AG04450 (cell line): ENCODE measurements around the gene BBS5. TPM values are rescaled to one million over a fixed set of nuclear protein-coding genes. Genes with fewer than 3 reads are reported as not detected.
A peak's percentile ranks its signal among the peaks of the same experiment; 100 is the strongest.
"Not testable (repeated sequence)": the region's sequence is repeated elsewhere in the genome, so short reads cannot be mapped to it uniquely, and the experiment has no call there.

ENCODE experiments used
- CTCF ChIA-PET: fragments of 300-600, 350-600 bp; formaldehyde crosslinking; extraction: SDS; loops from one replicate; lab custom pipeline; 2022; ENCODE audit warnings: antibody characterized with exemption, inconsistent platforms; lab: Charles Lee
- POLR2A ChIA-PET: fragments of 350-600 bp; formaldehyde crosslinking; extraction: SDS; loops from one replicate; lab custom pipeline; 2021; ENCODE audit warnings: antibody characterized with exemption, inconsistent platforms; lab: Yijun Ruan, JAX
- DNase-seq: peaks from one replicate; pipeline ENCODE4 v3.0.0-alpha.2; 2011; ENCODE audit warnings: low read depth, low spot score
- H3K27ac ChIP-seq: one replicate; pipeline ENCODE4 v1.5.1; 2012; ENCODE audit warnings: low read depth, low read length, control low read depth
- H3K27me3 ChIP-seq: one replicate; pipeline ENCODE4 v1.6.0; 2012; ENCODE audit warnings: low read length; ENCODE audit not compliant: control insufficient read depth, insufficient read depth
- H3K4me3 ChIP-seq: 2 replicates; pipeline ENCODE4 v1.5.1; 2011; ENCODE audit warnings: mild to moderate bottlenecking, low read depth, low read length, control low read depth
- H3K9me3 ChIP-seq: 2 replicates; pipeline ENCODE4 v1.5.1; 2012; ENCODE audit warnings: low read length; ENCODE audit not compliant: control insufficient read depth, insufficient read depth
- CTCF ChIP-seq: IDR thresholded peaks from 2 replicates; pipeline ENCODE4 v1.5.1; 2011; ENCODE audit warnings: low read depth, low read length, control low read depth, inconsistent platforms
- polyA minus RNA-seq: library from RNA; depleted of rRNA, polyadenylated mRNA; stranded (reverse); fragments of >200 nt; gene quantifications from 2 replicates; pipeline ENCODE4 v1.2.3, GENCODE V29; 2011; rRNA and poly(A)+ RNA removed
- polyA plus RNA-seq: library from polyadenylated mRNA; depleted of rRNA; stranded (reverse); fragments of >200 nt; gene quantifications from 2 replicates; pipeline ENCODE4 v1.2.3, GENCODE V29; 2011; rRNA removed

The BBS5 gene
- polyA plus RNA-seq (2.0 and 2.1 TPM in 2 replicates), polyA minus RNA-seq (4.5 and 5.8 TPM in 2 replicates)

GRCh38 chr2:169479257-169480078, at the start of gene BBS5:
Gene BBS5 (plus strand): TSS chr2:169479494. CDS start chr2:169479554, 60 bp downstream.
- Histone ChIP-seq H3K9me3 (no peaks in the 10 kb centered on the region; the same call in 1 of the 2 replicates), H3K27ac (peak within 1 kb of the TSS; percentile 77), H3K27me3 (no peaks in the 10 kb centered on the region), H3K4me3 (peak within 1 kb of the TSS; percentile 78)
- peak; percentile 58 for DNase-seq
- CTCF ChIA-PET = interaction anchor here (0.6 to 3.7 kb wide), 13 partner anchors 9 to 1394 kb away, joined by 3 to 11 read pairs (median 4); partner anchors contain the start of gene SSB
- POLR2A ChIA-PET = interaction anchor here (0.7 to 1.7 kb wide), 2 partner anchors 105 to 303 kb away, joined by 6 read pairs; partner anchors contain the start of gene PPIG
- TF ChIP-seq CTCF = peak; percentile 62

- H3K9me3 ChIP-seq, H3K4me3 ChIP-seq, DNase-seq, POLR2A ChIA-PET, H3K27ac ChIP-seq, CTCF ChIA-PET, H3K27me3 ChIP-seq: not testable (repeated sequence)
These were observed 47.5 kb upstream of the BBS5 start for GRCh38 chr2:169431772-169432171.

GRCh38 chr2:169434236-169434635, 45.1 kb upstream of the BBS5 start:
- H3K4me3 ChIP-seq, POLR2A ChIA-PET, H3K9me3 ChIP-seq, H3K27me3 ChIP-seq, CTCF ChIA-PET, DNase-seq, H3K27ac ChIP-seq: not testable (repeated sequence)

DNA sequence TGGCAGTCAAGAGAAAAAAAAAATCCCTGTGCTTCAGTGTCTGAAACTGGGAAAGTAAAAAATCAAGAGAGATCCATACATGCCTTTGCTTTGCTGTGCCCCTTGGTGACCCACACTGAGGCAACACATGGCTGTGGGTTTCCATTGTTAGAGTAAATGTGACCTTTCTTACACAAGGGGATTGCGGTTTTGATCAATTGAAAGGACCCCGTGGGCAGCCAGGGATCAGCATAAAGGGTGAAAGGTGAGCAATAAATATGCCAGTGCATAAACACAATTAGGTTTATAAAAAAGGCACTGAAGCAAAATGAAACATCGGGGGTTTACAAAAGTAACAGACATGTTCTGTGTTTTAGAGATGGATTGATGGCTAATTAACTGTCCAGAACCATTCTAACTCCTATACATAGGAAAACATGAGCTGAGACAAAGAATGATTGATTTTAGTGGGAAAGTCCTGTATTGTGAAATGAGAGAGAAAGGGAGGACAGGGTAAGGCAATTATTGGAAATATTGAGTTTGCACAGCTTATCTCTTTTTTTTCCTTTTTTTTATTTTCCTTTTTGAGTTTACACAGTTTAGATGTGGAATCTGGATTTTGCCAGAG, 40.7 kb upstream of the BBS5 start:
- no peak for TF ChIP-seq CTCF
- CTCF ChIA-PET = no interaction called here
- Histone ChIP-seq H3K27me3 (peaks cover 2% of the 10 kb centered on the region), H3K4me3 (no peak overlapping the region), H3K27ac (no peak overlapping the region), H3K9me3 (no peaks in the 10 kb centered on the region)
- POLR2A ChIA-PET = no interaction called here
- DNase-seq = no peak

DNA sequence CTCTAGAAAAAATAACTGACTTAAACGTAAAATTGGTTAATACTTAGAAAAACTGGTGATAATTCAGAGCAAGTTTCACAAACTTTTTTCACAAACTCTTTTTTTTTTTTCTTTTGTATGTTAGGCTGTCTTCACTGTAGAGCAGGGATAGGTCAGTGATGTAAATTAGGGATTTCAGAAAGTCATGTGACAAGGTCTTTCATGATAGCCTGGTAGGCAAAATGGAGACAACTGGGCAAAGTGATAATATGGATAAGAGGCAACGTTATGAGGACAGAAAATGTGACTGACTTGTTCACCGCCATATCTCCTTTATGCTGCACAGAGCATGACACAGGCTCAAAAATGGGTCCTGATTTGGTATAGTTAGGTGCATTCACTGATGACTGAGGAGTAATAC, 39.4 kb upstream of the BBS5 start:
- CTCF ChIA-PET = no interaction called here
- H3K4me3 ChIP-seq = no peak overlapping the region
- POLR2A ChIA-PET = no interaction called here
- DNase-seq = no peak
- peaks cover 2% of the 10 kb centered on the region for H3K27me3 ChIP-seq
- no peak overlapping the region for H3K27ac ChIP-seq
- H3K9me3 ChIP-seq = no peaks in the 10 kb centered on the region
- no peak for TF ChIP-seq CTCF

DNA sequence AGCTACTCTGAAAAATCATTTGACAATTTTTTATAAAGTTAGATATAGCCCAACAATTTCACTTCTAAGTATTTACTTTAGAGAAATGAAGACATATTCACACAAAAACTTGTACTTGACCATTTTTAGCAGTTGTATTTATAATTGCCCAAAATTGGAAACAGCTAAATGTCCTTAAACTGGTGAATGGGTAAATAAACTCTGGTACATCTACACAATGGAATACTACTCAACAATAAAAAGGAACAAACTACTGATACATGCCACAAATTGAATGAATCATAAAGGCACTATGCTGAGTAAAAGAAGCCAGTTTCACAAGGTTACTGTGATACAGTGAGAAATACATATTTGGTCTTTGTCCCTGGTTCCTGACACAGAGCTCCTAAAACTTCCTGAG, 32.8 kb upstream of the BBS5 start:
- Histone ChIP-seq H3K27me3 (no peaks in the 10 kb centered on the region), H3K27ac (no peak overlapping the region), H3K4me3 (no peak overlapping the region), H3K9me3 (no peaks in the 10 kb centered on the region)
- POLR2A ChIA-PET = no interaction called here
- DNase-seq = no peak
- no peak for TF ChIP-seq CTCF
- CTCF ChIA-PET = no interaction called here
